GM21619 (cell line): ENCODE data around the gene SLC2A13.
"Not testable (repeated sequence)": the region's sequence is repeated elsewhere in the genome, so short reads cannot be mapped to it uniquely, and the experiment has no call there.

ENCODE experiments used
- ATAC-seq: cut with Tn5 transposase; IDR thresholded peaks from one replicate; pipeline ENCODE4 v1.9.1; 2021; ENCODE audit not compliant: unreplicated experiment

Gene SLC2A13

DNA sequence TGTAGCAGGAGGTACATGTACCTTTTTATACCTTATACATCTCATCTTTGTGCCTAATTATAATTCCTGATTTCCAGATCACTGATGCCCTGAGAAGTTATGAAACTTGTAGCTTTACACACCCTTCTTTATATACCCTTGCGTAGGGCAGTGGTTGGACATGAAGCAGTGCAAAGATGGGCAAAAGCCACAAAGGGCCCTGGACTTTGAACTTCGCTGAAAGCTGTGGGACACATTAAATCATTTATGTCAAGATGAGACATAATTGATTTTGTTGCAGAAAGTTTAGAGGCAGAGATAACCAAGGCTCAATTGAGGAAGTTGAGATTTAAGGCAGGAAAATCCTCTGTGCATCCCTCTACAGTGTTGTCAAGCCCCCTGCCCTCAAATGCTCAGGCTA, 170.0 kb downstream of the SLC2A13 start:
- no peak for ATAC-seq

DNA sequence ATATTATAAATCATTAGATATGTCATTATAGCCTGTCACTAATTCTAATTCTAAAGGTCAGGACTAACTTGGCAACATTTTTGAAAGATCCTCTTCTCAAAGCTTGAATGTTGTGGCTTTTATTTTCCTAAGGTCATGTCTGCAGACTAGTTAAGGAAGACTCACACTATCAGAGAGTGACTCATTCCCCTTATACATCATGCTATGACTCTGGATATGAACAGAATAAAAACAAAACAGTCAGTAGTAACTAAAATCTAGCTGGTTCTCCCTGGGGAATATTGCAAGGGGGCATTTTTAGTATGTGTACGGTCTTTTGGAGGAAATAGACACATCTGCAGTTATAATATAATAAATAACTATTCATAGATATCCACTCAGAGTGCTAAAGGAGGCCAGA, 170.6 kb downstream of the SLC2A13 start:
- ATAC-seq: no peak

DNA sequence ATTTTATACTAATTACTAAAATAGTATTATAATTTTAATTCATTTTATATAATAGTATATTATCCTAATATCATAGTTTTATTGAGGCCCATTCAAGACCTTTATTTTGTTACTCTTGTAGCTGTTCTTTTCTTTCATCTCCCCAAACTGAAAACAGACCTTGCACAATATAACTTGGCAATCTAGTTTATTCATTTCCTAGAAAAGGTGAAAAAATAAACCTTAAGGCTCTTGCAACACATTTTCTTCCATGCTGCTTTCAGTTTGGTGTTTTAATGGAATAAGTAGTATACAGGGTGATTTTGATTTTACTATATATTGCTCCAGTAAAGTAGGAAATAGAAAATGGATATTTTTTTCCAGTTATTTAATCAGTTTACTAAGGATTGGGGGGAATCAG, 174.0 kb downstream of the SLC2A13 start:
- no peak for ATAC-seq

DNA sequence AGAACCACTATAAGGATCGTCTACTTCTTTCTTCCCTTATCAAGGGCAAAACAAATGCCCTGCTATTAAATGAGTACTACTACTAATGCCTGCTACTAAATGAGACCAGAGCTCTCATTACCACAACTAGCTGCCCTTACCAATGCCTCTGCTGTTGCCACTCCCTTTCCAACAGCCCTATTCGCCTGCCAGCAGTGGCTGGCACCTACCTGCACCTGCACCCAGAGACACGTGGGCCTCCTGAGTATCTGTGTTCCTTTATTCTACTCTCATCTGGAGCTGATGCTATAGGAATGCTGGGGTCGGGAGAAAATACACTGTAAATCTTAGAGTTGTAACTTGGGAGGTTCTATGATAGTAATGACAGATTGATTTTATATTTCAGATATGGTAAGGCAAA, 174.7 kb downstream of the SLC2A13 start:
- ATAC-seq: no peak

DNA sequence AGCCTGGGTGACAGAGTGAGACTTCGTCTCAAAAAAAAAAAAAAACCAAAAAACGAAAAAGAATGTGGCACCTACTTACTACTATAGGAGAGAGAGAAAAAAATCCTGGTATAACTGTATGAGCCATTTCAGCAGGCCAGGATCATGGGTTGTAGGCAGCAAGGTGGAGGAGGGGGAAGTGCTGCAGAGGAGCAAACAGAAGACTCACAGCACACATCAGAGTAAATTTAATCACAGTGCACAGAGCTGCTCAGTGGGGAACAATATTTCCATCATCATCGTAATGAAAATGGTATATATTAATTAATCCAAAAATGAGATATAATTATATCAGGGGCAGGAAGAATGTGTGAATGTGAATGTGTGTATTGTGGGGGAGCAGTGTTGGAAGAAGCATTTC, 175.8 kb downstream of the SLC2A13 start:
- no peak for ATAC-seq

DNA sequence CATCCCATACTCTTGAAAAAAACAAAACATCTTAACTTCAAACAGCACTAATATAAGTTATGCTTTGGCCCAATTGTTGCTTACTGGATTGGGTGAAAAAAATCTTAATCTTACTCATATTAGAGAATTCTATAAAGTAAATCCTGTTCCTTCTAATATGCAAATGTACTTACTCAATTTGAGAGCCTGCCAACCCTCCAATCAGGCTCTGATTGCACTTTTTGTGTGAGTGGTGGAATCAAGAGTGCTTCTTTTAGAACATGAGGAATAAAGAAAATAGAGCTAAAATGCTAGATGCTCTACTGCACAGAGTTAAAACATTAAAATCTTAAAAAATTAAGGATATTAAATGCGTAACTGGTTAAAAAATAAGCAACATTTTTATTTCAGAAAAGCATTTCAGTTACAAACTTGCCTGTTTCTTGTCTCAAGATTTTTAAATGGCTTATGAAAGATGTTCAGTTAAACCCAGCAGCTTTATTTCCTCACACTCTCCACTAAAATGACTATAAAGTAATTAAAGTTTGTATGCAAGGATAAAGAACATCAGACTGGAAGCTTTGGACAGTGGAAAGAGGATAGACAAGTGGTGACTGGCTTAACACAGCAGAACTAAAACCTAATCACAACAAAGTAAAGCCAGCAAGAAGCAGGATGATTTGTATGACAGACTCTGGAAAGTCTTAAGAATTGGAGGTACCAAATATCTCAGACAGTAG, 177.5 kb downstream of the SLC2A13 start:
- ATAC-seq: no peak

DNA sequence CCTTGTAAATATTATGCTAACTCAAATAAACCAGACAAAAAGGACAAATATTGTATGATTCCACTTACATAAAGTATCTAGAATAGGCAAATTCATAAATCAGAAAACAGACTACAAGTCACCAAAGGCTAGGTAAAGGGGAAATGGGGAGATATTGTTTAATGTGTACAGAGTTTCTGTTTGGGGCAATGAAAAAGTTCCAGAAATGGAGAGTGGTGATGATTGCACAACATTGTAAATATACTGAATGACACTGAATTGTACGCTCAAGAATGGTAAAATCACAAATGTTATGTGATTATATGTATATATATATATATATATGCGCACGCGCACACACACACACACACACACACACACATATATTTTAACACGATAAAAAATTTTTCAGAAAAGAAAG, 182.5 kb downstream of the SLC2A13 start:
- no peak for ATAC-seq

DNA sequence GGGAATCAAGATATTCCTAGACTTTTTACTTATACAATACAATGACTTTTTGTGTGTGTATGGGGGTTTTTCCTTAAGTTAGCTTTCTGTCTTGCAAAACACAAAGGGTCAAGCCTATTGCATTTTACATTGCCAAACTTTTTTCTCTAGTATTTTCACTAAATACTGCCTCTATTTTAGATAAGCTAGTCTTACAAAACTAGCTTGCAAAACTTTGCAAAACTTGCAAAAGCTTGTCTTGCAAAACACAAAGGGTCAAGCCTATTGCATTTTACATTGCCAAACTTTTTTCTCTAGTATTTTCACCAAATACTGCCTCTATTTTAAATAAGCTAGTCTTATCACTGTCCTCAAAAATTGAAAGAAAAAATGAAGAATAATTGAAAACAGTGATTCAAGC, 183.3 kb downstream of the SLC2A13 start:
- not testable (repeated sequence) for ATAC-seq

DNA sequence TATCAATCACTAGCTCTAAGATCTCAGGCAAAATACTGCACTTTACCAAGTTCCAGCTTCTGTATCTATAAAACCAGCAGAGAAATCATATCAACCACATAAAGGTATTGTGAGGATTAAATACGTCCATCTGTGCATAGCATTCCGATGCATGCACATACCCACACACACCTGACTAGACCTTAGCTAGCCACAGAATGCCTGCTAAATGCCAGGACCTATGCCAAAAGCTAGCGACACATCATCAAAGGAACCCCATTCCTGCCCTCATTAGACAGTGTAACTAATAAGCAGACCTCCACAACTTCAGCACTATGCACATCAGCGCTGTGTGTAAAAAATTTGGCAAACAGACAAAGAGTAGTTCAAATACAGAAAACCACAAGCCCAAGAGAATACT, 185.2 kb downstream of the SLC2A13 start:
- no peak for ATAC-seq

DNA sequence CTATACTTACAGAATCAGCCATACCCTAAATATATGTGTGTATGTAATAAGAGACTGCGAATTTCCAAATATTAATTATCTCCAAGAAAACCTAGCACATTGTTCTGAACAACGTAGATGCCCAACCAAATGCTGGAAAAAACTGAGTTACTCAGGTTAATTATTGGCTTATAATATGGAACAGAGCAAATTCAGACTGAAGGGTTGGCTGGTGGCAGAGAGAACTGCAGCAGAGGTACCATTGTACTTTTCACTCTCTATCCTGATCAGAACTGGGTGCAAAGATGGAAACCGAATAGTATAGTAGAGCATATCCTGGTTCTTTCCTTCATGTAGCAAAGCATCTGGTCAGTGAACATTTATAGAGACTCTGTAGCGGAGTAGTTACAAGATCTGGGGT, 185.7 kb downstream of the SLC2A13 start:
- no peak for ATAC-seq

DNA sequence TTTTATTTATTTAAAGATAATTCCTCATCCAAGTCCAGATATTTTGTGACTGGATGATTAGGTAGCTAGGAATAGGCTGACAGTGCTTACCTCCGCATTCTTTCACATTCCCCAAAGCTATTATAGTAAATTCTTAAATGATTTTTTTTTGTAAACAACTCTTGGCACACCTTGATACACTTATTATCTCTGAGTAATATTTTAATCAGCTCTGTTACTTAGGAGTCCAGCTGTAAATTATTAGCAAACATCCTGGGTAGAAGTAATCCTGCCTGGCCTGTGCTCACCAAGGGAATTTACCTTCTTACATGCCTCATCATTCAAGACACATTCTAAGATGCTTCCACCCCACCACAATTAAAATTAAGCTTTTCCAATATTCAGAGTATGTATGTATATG, 186.1 kb downstream of the SLC2A13 start:
- no peak for ATAC-seq

DNA sequence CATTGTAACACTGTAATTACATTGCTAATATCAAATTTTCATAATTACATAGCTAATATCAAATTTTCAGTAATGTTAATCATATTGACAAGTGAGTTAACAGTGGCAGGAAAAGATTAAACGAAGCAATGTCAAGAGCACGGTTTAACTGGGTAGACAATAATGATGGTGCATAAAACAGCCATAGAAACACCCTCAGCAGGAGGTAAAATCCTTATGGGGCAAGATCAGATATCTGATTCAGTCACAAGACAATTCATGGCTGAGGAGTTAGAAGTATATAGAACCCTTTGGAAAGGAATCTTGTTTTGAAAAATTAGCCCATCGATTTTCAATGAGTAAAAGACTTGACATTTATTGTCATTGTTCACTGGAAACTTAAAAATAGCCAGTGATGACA, 190.6 kb downstream of the SLC2A13 start:
- no peak for ATAC-seq

DNA sequence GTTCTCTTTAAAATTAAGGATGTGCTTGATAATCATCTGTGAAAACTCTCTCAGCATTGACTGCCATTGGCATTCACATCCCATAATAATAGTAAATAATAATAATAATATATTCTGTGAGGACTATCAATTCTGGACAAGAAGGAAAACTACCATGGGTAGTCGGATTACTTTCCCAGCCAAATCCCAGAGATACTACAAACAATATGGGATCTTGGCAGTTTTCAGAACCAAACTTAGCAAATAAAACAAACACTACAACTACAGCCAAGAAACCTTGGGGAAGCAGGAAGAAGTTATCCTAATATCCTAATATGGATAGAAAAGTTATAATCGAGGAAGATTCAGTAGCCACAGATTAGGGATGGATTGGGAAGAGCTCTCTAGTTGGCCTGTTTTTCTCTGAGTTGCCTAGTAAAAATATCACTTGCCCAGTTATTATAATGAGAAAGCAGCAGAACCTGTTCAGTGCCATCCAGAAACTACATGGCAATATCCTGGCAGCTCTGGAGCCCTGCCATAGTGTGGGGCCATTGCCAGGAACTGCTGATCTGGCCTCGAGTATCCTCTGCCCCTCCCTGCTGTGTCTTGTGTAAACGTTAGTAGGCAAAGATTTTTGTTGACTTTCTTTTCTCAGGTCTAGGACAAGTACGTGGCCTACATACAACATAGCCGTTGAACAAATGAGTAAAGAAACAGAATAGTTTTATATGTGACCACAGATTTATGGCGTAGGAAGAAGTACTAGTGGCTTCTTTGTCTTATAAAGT, 193.5 kb downstream of the SLC2A13 start:
- ATAC-seq: no peak

DNA sequence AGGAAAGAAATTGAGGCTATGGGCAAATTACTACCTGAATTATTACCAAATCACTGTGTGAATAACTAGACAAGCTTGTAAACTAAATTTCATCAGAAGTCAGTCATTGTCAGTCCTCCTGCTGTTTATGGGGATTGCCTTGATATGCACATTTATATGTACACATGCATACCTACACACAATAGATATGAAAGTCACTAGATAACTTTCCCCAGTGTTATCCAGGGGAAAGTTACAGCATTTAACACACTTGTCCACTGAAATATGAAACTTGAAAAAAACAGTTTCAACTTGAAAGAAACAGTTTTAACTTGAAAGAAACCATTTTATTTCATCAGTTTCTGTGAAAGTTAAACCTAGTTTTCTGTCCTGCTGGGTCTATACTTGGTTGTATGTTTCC, 199.6 kb downstream of the SLC2A13 start:
- no peak for ATAC-seq

DNA sequence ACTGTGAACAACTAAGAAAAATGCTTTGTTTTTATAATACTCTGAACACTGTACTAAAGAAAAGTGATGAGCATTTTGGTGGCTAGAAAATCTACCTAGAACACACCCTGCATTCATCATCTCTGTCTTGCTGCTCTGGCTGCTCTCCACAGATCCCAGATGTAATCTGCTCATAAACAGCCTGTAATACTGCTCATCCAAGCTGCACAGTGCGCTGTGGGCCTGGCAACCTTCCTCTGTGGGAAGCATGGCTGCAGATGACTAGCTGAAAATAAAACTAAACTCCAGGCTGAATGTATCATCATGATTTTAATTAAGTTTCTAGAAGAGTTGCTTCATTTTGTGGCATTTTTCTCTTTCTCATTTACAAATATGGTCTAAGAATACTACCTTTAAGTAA, 200.7 kb downstream of the SLC2A13 start:
- ATAC-seq: no peak

DNA sequence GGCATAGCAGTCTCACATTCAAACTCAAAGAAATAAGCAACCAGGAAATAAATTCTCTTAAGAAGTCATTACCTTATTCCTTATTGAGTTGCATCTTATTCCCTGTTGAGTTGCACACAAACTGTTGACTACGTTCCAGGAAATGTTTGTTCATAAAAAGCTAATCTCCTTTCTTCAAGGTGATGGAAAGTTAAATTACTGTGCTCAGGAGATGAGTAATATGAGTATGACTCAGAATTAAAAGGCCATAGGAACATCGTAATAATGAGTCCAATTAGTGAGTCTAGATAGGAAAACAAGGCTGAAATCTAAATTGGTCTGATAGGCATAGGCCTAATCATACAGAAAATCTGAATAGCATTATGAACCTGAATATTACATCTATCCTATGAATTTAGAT, 203.1 kb downstream of the SLC2A13 start:
- no peak for ATAC-seq

DNA sequence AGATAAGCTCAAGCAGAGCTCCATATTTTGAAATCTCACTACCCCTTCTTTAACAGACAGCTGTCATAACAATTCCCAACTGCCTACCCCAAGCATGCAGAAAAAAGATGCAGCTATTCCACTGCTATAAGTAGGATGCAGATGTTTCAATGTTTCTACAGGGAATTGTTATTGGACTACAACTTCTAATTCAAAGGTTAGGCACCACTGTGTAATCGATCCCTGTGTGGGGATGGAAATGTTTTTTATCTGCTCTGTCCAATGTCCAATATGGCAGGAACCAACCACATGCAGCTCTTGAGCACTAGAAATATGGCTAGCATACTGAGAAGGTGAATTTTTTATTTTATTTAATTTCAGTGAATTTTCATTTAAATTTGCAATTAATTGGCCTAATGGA, 208.6 kb downstream of the SLC2A13 start:
- ATAC-seq: no peak

DNA sequence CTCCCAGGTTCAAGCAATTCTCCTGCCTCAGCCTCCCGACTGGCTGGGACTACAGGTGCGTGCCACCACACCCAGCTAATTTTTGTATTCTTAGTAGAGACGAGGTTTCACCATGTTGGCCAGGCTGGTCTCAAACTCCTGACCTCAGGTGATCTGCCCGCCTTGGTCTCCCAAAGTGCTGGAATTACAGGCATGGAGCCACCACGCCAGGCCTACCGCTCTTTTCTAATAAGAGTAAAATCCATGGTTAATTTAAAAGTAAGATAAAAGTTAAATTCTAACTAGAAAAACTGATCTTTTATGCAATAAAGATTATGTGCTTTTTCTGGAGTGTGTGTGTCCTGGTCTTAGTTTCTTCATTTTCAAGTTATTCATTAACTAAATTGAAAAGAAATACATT, 212.5 kb downstream of the SLC2A13 start:
- ATAC-seq: not testable (repeated sequence)

DNA sequence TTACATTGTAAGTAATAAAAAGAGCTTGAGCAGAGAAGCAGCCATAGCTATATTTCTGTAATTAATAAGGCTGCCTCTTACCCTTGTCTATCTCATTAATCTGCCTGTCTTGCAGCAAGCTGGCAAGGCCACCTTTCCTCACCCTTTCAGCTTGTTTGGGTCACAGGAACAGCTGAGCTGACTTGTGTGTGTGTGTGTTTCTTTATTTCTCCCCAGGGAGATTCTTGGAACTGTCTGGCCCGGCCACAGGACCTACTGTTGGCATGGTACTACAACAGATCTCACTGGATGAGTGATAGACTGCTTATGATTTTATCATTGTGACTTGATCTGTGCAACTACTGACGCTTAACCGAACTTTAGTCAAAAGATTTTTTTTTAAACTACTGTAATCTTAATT, 213.7 kb downstream of the SLC2A13 start:
- no peak for ATAC-seq

DNA sequence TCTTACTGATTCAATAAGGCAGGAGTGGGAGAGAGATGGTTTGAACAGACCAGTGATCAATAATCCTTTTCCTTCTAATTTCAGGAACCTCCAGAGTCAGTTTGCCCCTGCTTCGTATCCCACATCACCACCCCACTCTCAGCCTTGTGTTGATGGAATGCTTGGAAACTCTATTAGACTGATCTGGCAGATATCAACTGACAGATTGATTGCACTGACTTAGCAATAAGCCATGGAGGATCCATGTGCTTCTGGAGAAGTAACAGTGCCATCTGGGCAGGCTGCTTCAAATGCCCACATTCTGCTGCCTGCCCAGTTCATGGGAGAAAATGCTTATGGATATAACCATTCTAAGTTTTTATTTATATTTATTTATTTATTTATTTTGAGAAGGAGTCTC, 218.0 kb downstream of the SLC2A13 start:
- no peak for ATAC-seq

DNA sequence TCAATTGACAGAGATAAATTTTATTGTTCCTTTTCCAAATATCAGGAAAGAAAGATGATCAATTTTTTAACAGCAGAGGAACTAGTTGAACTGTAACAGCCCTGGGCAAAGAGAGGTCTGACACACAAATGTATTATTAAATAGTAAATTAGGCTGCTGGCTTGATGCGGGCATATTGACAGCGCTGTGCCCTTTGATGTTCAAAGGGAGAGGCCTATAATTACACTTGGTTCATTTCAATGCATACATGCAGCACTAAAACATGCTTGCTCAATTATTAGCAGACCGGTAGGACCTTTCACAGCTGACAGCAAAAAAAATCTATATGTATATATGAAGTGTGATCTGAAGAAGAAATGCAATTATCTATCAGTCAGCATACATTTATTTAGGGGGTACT, 219.8 kb downstream of the SLC2A13 start:
- no peak for ATAC-seq

DNA sequence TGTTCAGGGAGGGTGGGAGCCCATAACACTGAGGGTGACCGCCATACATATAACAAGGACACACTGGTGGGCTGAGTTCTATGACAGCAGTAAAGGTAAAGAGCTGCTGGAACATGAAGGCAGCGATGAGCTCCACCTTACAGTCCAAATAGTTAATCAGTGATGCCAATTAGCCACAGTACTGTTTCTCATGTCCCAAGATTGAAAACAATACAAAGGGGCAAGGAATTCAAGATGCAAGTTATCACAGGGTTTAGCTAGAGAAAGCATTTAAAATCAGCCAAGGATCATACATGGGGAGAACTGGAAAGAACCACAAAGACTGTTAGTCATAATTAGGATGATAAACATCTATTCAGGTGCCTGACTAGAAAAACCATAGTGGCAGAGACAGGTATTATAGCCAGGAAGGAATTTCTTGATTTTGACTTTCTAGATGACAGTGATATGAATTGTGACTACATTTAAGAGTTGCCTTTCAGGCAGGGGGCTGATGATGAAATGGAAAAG, 221.2 kb downstream of the SLC2A13 start:
- ATAC-seq: no peak

DNA sequence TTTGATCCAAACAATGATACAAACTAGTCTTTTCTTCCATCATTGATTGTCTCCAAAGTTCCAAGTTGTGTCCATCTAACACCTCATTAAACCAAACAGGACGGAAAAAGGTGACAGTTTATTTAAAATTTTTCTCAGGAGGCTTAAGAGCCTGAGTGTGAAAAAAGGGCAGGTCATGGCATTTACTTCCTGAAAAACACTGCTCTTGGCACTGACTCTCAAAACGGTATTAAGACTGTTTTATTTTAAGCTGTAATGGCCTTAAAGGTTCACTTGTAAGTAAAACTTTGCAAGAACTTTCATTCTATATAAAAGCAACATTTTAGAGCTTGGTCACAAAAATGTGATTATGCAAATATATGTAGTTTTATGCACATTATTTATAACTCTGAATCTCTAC, 222.5 kb downstream of the SLC2A13 start:
- no peak for ATAC-seq
